Left ventricle myocardium inferior (tissue), 1 donor: Measurements from ENCODE around the gene EEF1A2. TPM values are rescaled to one million over a fixed set of nuclear protein-coding genes. Genes with fewer than 3 reads are reported as not detected.
A peak's percentile ranks its signal among the peaks of the same experiment; 100 is the strongest.

Source experiments
- DNase-seq: peaks from one replicate; pipeline ENCODE4 v3.0.0-alpha.2; 2020
- H3K27ac ChIP-seq: fragments of 200-600 bp; replicated peaks from 2 replicates; pipeline ENCODE4 v1.8.0; 2021
- H3K27me3 ChIP-seq: fragments of 200-600 bp; 2 replicates; pipeline ENCODE4 v1.8.0; 2021; ENCODE audit warnings: low read depth
- H3K36me3 ChIP-seq: fragments of 200-600 bp; 2 replicates; pipeline ENCODE4 v1.8.0; 2021
- H3K4me1 ChIP-seq: fragments of 200-600 bp; 2 replicates; pipeline ENCODE4 v1.8.0; 2021
- H3K4me3 ChIP-seq: fragments of 200-600 bp; 2 replicates; pipeline ENCODE4 v1.8.0; 2021; ENCODE audit warnings: mild to moderate bottlenecking, moderate library complexity
- H3K9me3 ChIP-seq: fragments of 200-600 bp; replicated peaks from 2 replicates; pipeline ENCODE4 v1.8.0; 2021
- CTCF ChIP-seq: fragments of 200-600 bp; IDR thresholded peaks from 2 replicates; pipeline ENCODE4 v1.8.0; 2021; ENCODE audit warnings: antibody characterized with exemption, mild to moderate bottlenecking, borderline replicate concordance
- intact Hi-C: fragments of 100-400 bp; cut with micrococcal nuclease; formaldehyde crosslinking; loops from one replicate; pipeline ENCODE4 v1.11.0; 2022
- total RNA-seq: library from RNA; stranded (reverse); fragmentation: NEBNext Ultra II Directional; extraction: Animal tissue kit (Norgen Biotek cat#: 25700); gene quantifications from one replicate; pipeline ENCODE4 v1.2.1, GENCODE V29; 2021
- donor health status: DM: no; HTN: yes; CAD: no; lungs with severe emphysema.

The EEF1A2 gene
- total RNA-seq, 1 donor from 2014 or later = 1,286 TPM

GRCh38 chr20:63521602-63522001 is 22.7 kb upstream of the EEF1A2 start:
- DNase-seq = no peak
- Histone ChIP-seq H3K9me3 (no peaks in the 10 kb centered on the region), H3K4me3 (peak overlapping the region; percentile 91), H3K4me1 (peaks cover 46% of the 10 kb centered on the region), H3K36me3 (peaks cover 15% of the 10 kb centered on the region), H3K27me3 (no peaks in the 10 kb centered on the region), H3K27ac (peak overlapping the region; percentile 97)
- no peak for TF ChIP-seq CTCF
- intact Hi-C loops = no loop called here

GRCh38 chr20:63520934-63521601 is 22.2 kb upstream of the EEF1A2 start:
- intact Hi-C loops = no loop called here
- Histone ChIP-seq H3K4me3 (peak overlapping the region; percentile 91), H3K4me1 (peaks cover 46% of the 10 kb centered on the region), H3K27ac (peak overlapping the region; percentile 97), H3K9me3 (no peaks in the 10 kb centered on the region), H3K36me3 (peaks cover 15% of the 10 kb centered on the region), H3K27me3 (no peaks in the 10 kb centered on the region)
- TF ChIP-seq CTCF = peak; percentile 36
- DNase-seq = peak; percentile 67

- no peak for TF ChIP-seq CTCF
- intact Hi-C loops = no loop called here
- Histone ChIP-seq H3K4me1 (peaks cover 46% of the 10 kb centered on the region), H3K36me3 (peaks cover 15% of the 10 kb centered on the region), H3K9me3 (no peaks in the 10 kb centered on the region), H3K27ac (peak within 1 kb of the TSS; percentile 97), H3K27me3 (no peaks in the 10 kb centered on the region), H3K4me3 (peak within 1 kb of the TSS; percentile 91)
- peak; percentile 88 for DNase-seq
Measured at GRCh38 chr20:63520504-63520933, 21.6 kb upstream of the EEF1A2 start, which contains the start of gene PPDPF. TSS of gene PPDPF (plus strand) at chr20:63520765. CDS start at chr20:63521309, 544 bp downstream.

GRCh38 chr20:63519668-63520503 is 21.0 kb upstream of the EEF1A2 start:
- intact Hi-C loops = no loop called here
- DNase-seq = peak; percentile 70

More at GRCh38 chr20:63519668-63520503, 21.0 kb upstream of the EEF1A2 start:
- Histone ChIP-seq H3K4me1 (peaks cover 46% of the 10 kb centered on the region), H3K36me3 (peaks cover 15% of the 10 kb centered on the region), H3K4me3 (peak overlapping the region; percentile 91), H3K27me3 (no peaks in the 10 kb centered on the region), H3K27ac (peak overlapping the region; percentile 97), H3K9me3 (no peaks in the 10 kb centered on the region)
- TF ChIP-seq CTCF = peak; percentile 57
